HepG2 (cell line): Measurements from ENCODE around the gene CALN1. TPM values are rescaled to one million over a fixed set of nuclear protein-coding genes. Genes with fewer than 3 reads are reported as not detected.

Source experiments
- ATAC-seq: fragments of 200-7000 bp; cut with Tn5 transposase; 3 replicates; pipeline ENCODE4 v1.9.1; 2020; ENCODE audit warnings: mild to moderate bottlenecking, moderate library complexity
- BruUV-seq: library from RNA; stranded (reverse); fragments of 400-500 nt; replicated peaks from 2 replicates; lab custom pipeline; 2021; lab: Mats Ljungman, UMichigan
- CTCF ChIA-PET: fragments of 300-600 bp; formaldehyde crosslinking; extraction: SDS; loops from one replicate; lab custom pipeline; 2021; ENCODE audit warnings: low total read pairs, inconsistent platforms, low intra/inter-chr PET ratio; lab: Yijun Ruan, JAX
- POLR2A ChIA-PET: fragments of 350-600 bp; sonication (Branson Sonifier 250); formaldehyde crosslinking; loops from one replicate; lab custom pipeline; 2020; ENCODE audit warnings: antibody characterized with exemption, inconsistent platforms; lab: Yijun Ruan, JAX
- DNase-seq: peaks from one replicate; pipeline ENCODE4 v3.0.0-alpha.2; 2015; ENCODE audit warnings: low spot score
- FAIRE-seq: peaks from 3 replicates; lab custom pipeline; 2011; peaks lifted over from hg19 to GRCh38; lab: Jason Lieb, UNC
- H2AFZ ChIP-seq: one replicate; pipeline ENCODE4 v1.6.1; 2011; ENCODE audit warnings: low read length, inconsistent platforms
- H3K27ac ChIP-seq: fragments of 300-600 bp; 3 replicates; pipeline ENCODE4 v1.8.0; 2011; ENCODE audit warnings: mixed run types, mild to moderate bottlenecking, mixed read lengths, low read length, inconsistent platforms; ENCODE audit not compliant: insufficient read depth; ENCODE audit errors: extremely low read length
- H3K27me3 ChIP-seq, 2 experiments: fragments of 200-600 bp in 1 of 2; 2 replicates in 1 of 2; 3 replicates in 1 of 2; pipeline versions ENCODE4 v1.6.0 to v1.8.0; 2011; ENCODE audit warnings: low read length in 2 of 2, mild to moderate bottlenecking in 2 of 2, moderate library complexity in 2 of 2, inconsistent platforms in 1 of 2; ENCODE audit not compliant: insufficient read depth in 2 of 2, control insufficient read depth in 1 of 2
- H3K36me3 ChIP-seq, 2 experiments: fragments of 200-600 bp in 1 of 2; replicated peaks in 1 of 2; 2 replicates in 1 of 2; 3 replicates in 1 of 2; pipeline versions ENCODE4 v1.5.1 to v1.8.0; 2011; ENCODE audit warnings: low read length in 2 of 2, inconsistent platforms in 1 of 2; ENCODE audit not compliant: insufficient read depth in 2 of 2, control insufficient read depth in 1 of 2
- H3K4me1 ChIP-seq: 2 replicates; pipeline ENCODE4 v1.5.1; 2012; ENCODE audit warnings: low read length, inconsistent platforms; ENCODE audit not compliant: insufficient read depth
- H3K4me2 ChIP-seq: 2 replicates; pipeline ENCODE4 v1.6.0; 2011; ENCODE audit warnings: low read depth, low read length, inconsistent platforms
- H3K4me3 ChIP-seq, 3 experiments: fragments of 200-600 bp in 1 of 3; sonication (generic), shearing (Covaris generic) in 1 of 3; replicated peaks in 1 of 3; 2 replicates each; pipeline ENCODE4 v1.5.1; 2011 to 2016; ENCODE audit warnings: low read length in 3 of 3, inconsistent platforms in 2 of 3, low read depth in 2 of 3, mild to moderate bottlenecking in 2 of 3, control low read depth in 1 of 3, mixed read lengths in 1 of 3; ENCODE audit not compliant: insufficient read depth in 1 of 3
- H3K79me2 ChIP-seq: one replicate; pipeline ENCODE4 v1.6.1; 2011; ENCODE audit warnings: low read length, inconsistent platforms; ENCODE audit not compliant: insufficient read depth
- H3K9ac ChIP-seq: 2 replicates; pipeline ENCODE4 v1.6.0; 2011; ENCODE audit warnings: mild to moderate bottlenecking, low read depth, low read length, inconsistent platforms; ENCODE audit not compliant: insufficient read depth
- H3K9me3 ChIP-seq: 2 replicates; pipeline ENCODE4 v1.5.1; 2012; ENCODE audit warnings: mild to moderate bottlenecking, low read length
- H4K20me1 ChIP-seq: 2 replicates; pipeline ENCODE4 v1.6.0; 2011; ENCODE audit warnings: inconsistent platforms, mild to moderate bottlenecking, low read length, moderate library complexity; ENCODE audit not compliant: insufficient read depth
- BCL6 ChIP-seq: IDR thresholded peaks from 2 replicates; pipeline ENCODE4 v1.6.1; 2016; ENCODE audit warnings: missing genetic modification reagents, missing compliant biosample characterization
- FOXJ3 ChIP-seq: sonication (generic); formaldehyde crosslinking; IDR thresholded peaks from 2 replicates; pipeline ENCODE4 v1.4.0; 2020; ENCODE audit warnings: missing genetic modification reagents, mild to moderate bottlenecking, borderline replicate concordance
- KDM4B ChIP-seq: sonication (generic); formaldehyde crosslinking; IDR thresholded peaks from 2 replicates; pipeline ENCODE4 v1.4.0; 2020; ENCODE audit warnings: missing genetic modification reagents
- MEF2D ChIP-seq: sonication (generic); formaldehyde crosslinking; IDR thresholded peaks from 2 replicates; pipeline ENCODE4 v1.5.1; 2020; ENCODE audit warnings: mild to moderate bottlenecking, missing genetic modification reagents
- PHF20 ChIP-seq: sonication (generic); formaldehyde crosslinking; IDR thresholded peaks from 2 replicates; pipeline ENCODE4 v1.5.0; 2020; ENCODE audit warnings: mild to moderate bottlenecking, missing genetic modification reagents
- ZNF383 ChIP-seq: sonication (generic); formaldehyde crosslinking; IDR thresholded peaks from 2 replicates; pipeline ENCODE4 v1.4.0; 2020; ENCODE audit warnings: missing genetic modification reagents, mild to moderate bottlenecking, borderline replicate concordance
- ZSCAN29 ChIP-seq: sonication (generic); formaldehyde crosslinking; conservative IDR thresholded peaks from 2 replicates; pipeline ENCODE4 v1.4.0; 2020; ENCODE audit warnings: mild to moderate bottlenecking, missing genetic modification reagents
- WGBS: methylation state at CpG from one replicate; pipeline ENCODE4 v1.1.6; 2017; ENCODE audit warnings: low lambda C conversion rate; 5-methylcytosine and 5-hydroxymethylcytosine counted together
- in situ Hi-C: cut with HindIII; loops from 2 replicates; pipeline ENCODE4 v1.10.0; 2017; ENCODE audit warnings: low pct_unique_long_range_greater_than_20kb; ENCODE audit not compliant: extremely low pct_ligation_motif_present
- intact Hi-C: fragments of 100-400 bp; cut with micrococcal nuclease; formaldehyde crosslinking; loops from one replicate; pipeline ENCODE4 v1.10.0; 2022; ENCODE audit not compliant: unreplicated experiment
- polyA plus RNA-seq, 8 experiments: library from polyadenylated mRNA; depleted of rRNA in 3 of 8; stranded (reverse) in 7 of 8; unstranded in 1 of 8; fragments of >200 nt; fragmentation: Illumina TruSeq in 4 of 8; extraction: Trizol in 4 of 8; gene quantifications; 2 replicates each; pipeline versions ENCODE4 v1.2.1 to v1.2.3, GENCODE V29; 2011 to 2016; ENCODE audit warnings: low read depth in 4 of 8, missing spikeins in 1 of 8, mixed read lengths in 1 of 8; ENCODE audit not compliant: insufficient read depth in 1 of 8
- total RNA-seq, 5 experiments: library from RNA; depleted of rRNA; stranded (reverse); fragments of >200 nt; fragmentation: Illumina TruSeq; extraction: Trizol; gene quantifications; 2 replicates each; pipeline ENCODE4 v1.2.3, GENCODE V29; 2016; ENCODE audit warnings: low read depth in 1 of 5
- TF ChIP-seq, protein P1 (sequence below): sonication (generic); formaldehyde crosslinking; IDR thresholded peaks from 2 replicates; pipeline ENCODE4 v1.4.0; 2020; ENCODE audit warnings: mild to moderate bottlenecking, missing genetic modification reagents
- TF ChIP-seq, protein P2 (sequence below): sonication (generic); formaldehyde crosslinking; IDR thresholded peaks from 2 replicates; pipeline ENCODE4 v1.5.0; 2020; ENCODE audit warnings: mild to moderate bottlenecking, missing genetic modification reagents
- TF ChIP-seq, protein P3 (sequence below): sonication (generic); formaldehyde crosslinking; IDR thresholded peaks from 2 replicates; pipeline ENCODE4 v1.9.0; 2021; ENCODE audit warnings: missing genetic modification reagents, mild to moderate bottlenecking, borderline replicate concordance

CALN1 gene
- total and polyA plus RNA-seq, 2 of the 13 experiments (the other 11 are each of a cell fraction or from before 2014, with no cell fraction given): not detected

DNA sequence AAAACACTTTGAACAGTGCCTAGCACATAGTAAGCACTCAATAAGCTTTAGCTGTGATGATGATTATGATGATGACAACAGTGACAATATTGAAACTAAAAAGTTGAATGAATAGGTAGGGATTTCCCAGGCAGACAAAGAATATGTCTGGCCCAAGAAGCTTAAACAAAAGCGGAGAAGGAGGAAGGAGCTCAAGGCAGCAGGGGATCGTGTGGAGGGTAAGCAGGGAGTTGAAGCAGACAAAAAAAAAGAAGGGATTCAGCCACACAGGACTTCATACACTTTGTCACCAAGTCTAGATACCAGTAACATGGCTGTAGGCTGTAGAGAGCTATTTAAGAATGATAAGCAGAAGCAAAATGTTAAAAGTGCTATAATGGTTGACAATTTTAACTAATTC, 144.0 kb downstream of the CALN1 start:
- ATAC-seq (no peak), DNase-seq (no peak), FAIRE-seq (no peak)
- BruUV-seq: no TSS peak
- 24% methylated on average over 2 of the region's 2 CpGs for WGBS
- Histone ChIP-seq H3K4me3 (no peak overlapping the region), H3K4me2 (no peak overlapping the region), H3K4me1 (no peaks in the 10 kb centered on the region), H4K20me1 (no peaks in the 10 kb centered on the region), H3K9me3 (no peaks in the 10 kb centered on the region), H3K27ac (no peak overlapping the region), H3K79me2 (no peaks in the 10 kb centered on the region), H3K27me3 (no peaks in the 10 kb centered on the region), H3K36me3 (no peaks in the 10 kb centered on the region), H2AFZ (no peak overlapping the region), H3K9ac (no peak overlapping the region)
- TF ChIP-seq FOXJ3 (CRISPR knock-in tag) (no peak), ZSCAN29 (CRISPR knock-in tag) (no peak), BCL6 (CRISPR knock-in tag) (no peak), KDM4B (CRISPR knock-in tag) (no peak), ZNF383 (CRISPR knock-in tag) (no peak), PHF20 (CRISPR knock-in tag) (no peak), MEF2D (CRISPR knock-in tag) (no peak)
- TF ChIP-seq, protein P1, sequence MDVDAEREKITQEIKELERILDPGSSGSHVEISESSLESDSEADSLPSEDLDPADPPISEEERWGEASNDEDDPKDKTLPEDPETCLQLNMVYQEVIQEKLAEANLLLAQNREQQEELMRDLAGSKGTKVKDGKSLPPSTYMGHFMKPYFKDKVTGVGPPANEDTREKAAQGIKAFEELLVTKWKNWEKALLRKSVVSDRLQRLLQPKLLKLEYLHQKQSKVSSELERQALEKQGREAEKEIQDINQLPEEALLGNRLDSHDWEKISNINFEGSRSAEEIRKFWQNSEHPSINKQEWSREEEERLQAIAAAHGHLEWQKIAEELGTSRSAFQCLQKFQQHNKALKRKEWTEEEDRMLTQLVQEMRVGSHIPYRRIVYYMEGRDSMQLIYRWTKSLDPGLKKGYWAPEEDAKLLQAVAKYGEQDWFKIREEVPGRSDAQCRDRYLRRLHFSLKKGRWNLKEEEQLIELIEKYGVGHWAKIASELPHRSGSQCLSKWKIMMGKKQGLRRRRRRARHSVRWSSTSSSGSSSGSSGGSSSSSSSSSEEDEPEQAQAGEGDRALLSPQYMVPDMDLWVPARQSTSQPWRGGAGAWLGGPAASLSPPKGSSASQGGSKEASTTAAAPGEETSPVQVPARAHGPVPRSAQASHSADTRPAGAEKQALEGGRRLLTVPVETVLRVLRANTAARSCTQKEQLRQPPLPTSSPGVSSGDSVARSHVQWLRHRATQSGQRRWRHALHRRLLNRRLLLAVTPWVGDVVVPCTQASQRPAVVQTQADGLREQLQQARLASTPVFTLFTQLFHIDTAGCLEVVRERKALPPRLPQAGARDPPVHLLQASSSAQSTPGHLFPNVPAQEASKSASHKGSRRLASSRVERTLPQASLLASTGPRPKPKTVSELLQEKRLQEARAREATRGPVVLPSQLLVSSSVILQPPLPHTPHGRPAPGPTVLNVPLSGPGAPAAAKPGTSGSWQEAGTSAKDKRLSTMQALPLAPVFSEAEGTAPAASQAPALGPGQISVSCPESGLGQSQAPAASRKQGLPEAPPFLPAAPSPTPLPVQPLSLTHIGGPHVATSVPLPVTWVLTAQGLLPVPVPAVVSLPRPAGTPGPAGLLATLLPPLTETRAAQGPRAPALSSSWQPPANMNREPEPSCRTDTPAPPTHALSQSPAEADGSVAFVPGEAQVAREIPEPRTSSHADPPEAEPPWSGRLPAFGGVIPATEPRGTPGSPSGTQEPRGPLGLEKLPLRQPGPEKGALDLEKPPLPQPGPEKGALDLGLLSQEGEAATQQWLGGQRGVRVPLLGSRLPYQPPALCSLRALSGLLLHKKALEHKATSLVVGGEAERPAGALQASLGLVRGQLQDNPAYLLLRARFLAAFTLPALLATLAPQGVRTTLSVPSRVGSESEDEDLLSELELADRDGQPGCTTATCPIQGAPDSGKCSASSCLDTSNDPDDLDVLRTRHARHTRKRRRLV: no peak
- TF ChIP-seq, protein P2, sequence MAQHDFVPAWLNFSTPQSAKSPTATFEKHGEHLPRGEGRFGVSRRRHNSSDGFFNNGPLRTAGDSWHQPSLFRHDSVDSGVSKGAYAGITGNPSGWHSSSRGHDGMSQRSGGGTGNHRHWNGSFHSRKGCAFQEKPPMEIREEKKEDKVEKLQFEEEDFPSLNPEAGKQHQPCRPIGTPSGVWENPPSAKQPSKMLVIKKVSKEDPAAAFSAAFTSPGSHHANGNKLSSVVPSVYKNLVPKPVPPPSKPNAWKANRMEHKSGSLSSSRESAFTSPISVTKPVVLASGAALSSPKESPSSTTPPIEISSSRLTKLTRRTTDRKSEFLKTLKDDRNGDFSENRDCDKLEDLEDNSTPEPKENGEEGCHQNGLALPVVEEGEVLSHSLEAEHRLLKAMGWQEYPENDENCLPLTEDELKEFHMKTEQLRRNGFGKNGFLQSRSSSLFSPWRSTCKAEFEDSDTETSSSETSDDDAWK (CRISPR knock-in tag): no peak
- TF ChIP-seq, protein P3, sequence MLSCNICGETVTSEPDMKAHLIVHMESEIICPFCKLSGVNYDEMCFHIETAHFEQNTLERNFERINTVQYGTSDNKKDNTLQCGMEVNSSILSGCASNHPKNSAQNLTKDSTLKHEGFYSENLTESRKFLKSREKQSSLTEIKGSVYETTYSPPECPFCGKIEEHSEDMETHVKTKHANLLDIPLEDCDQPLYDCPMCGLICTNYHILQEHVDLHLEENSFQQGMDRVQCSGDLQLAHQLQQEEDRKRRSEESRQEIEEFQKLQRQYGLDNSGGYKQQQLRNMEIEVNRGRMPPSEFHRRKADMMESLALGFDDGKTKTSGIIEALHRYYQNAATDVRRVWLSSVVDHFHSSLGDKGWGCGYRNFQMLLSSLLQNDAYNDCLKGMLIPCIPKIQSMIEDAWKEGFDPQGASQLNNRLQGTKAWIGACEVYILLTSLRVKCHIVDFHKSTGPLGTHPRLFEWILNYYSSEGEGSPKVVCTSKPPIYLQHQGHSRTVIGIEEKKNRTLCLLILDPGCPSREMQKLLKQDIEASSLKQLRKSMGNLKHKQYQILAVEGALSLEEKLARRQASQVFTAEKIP (CRISPR knock-in tag): no peak
- in situ Hi-C loops (no loop called here), intact Hi-C loops (no loop called here)
- ChIA-PET POLR2A (no interaction called here), CTCF (no interaction called here)
